AG09319 (cell line): ENCODE data around the gene RUBCNL.

Experiments used
- DNase-seq: peaks from one replicate; pipeline ENCODE4 v3.0.0-alpha.2; 2010; ENCODE audit warnings: low read depth; ENCODE audit errors: extremely low read depth
- TF ChIP-seq, protein P1 (sequence below): IDR thresholded peaks from 2 replicates; pipeline ENCODE4 v1.5.1; 2011; ENCODE audit warnings: low read depth, mild to moderate bottlenecking, inconsistent platforms, low read length, moderate library complexity

The RUBCNL gene

DNA sequence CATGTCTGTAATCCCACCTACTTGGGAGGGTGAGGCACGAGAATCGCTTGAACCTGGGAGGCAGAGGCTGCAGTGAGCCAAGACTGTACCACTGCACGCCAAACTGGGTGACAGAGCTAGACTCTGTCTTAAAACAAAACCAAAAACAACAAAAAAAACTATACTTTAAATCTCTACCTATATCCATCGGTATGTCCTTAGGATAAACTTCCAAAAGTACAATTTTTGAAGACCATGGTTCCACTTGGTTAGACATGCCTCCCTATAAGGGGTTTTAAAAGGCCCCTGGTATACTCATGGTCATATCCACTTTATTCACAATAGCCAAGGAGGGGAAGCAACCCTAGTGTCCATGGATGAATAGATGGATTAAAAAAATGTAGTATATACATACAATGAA lies 39.8 kb downstream of the RUBCNL start:
- DNase-seq = no peak
- TF ChIP-seq, protein P1, sequence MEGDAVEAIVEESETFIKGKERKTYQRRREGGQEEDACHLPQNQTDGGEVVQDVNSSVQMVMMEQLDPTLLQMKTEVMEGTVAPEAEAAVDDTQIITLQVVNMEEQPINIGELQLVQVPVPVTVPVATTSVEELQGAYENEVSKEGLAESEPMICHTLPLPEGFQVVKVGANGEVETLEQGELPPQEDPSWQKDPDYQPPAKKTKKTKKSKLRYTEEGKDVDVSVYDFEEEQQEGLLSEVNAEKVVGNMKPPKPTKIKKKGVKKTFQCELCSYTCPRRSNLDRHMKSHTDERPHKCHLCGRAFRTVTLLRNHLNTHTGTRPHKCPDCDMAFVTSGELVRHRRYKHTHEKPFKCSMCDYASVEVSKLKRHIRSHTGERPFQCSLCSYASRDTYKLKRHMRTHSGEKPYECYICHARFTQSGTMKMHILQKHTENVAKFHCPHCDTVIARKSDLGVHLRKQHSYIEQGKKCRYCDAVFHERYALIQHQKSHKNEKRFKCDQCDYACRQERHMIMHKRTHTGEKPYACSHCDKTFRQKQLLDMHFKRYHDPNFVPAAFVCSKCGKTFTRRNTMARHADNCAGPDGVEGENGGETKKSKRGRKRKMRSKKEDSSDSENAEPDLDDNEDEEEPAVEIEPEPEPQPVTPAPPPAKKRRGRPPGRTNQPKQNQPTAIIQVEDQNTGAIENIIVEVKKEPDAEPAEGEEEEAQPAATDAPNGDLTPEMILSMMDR = no peak

DNA sequence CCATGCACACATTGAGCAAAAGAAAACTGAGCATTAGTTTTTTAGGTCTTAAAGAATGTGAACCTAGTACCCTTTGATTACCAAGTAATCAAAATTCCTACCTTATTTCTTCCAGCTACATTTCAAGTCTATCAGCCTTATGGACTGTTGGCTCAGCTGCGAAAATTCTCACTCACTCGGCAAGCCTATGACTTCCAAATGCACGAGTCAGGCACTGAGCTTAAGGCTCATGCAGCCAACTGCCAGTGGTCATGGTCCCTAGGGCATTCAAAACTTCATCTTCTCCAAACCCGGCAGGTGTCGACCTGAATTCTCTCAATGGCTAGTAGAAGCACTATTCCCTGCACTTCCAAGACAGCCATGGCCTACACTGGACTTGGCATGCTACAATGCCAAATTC lies 41.2 kb downstream of the RUBCNL start:
- DNase-seq = no peak

DNA sequence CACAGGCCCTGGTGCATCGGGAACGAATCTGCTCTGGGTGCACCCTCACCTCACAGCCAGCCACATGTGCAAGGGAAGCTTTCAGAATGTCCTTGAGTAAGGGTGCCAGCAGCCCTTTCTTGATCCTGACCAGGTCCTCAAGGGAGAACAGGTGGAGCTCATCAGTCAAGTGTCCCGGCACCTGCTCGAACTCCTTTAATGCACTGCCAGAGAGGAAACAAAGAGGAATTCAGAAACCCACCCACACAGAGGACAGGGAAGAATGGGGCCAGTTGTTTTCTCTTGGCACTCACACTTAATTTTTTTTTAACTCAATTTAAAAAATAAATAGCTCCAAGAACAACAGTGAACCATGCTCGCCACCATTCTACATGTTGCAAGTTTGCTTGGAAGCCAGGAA lies 41.7 kb downstream of the RUBCNL start:
- DNase-seq = no peak
- TF ChIP-seq, protein P1 = no peak

More for the DNA sequence above, 41.2 kb downstream of the RUBCNL start:
- TF ChIP-seq, protein P1 = no peak

DNA sequence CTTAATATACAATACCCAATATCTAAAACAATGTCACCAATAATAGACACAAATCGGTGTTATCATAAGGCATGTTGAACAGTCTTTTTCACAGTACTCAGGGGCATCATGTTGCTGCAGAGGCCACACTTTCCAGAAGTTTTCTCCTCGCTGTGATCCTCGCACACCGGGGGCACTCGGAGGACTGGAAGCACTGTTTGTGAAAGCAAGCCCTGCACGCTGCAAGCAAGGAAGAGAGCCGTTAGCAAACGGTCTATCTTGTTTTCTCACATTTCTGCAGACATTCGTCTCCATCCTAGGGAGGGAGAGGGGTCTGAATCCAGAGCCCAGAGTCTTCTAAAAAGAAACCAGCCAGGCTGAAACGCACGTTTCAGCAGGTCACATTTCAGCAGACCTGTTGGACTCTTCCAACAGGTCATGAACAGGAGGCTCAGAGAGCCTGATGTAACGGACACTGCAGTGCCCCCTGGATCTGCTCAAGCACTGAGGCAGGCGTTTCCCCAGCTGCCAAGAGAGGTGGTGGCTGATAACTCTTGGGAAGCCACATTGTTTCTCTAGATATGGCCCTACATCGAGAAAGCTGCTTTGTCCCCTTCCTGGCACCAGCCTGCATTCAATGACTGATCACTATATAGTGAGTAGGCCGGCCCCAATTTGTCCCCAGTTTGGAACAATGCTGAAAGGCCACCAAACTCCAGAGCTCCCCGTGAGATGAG lies 43.6 kb downstream of the RUBCNL start:
- no peak for DNase-seq
- TF ChIP-seq, protein P1 = no peak

DNA sequence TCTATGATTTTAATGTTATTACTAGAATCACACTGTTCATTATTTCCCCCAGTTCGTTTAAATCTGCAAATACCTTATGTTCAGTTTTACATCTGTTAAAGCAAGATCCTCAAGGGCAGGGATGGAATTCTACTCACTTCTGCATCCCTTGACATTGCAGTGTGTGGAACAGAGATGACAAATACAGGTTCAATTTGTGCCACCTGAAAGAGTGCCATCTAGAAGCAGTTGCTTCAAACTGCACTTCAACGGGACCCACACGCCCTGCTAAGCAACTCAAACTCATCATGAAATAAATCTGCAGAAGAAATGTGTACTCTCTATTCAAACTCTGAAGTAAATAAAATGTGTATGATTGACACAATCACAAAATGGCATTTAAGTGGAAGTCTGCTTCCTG lies 44.5 kb downstream of the RUBCNL start:
- TF ChIP-seq, protein P1 = no peak
- no peak for DNase-seq

DNA sequence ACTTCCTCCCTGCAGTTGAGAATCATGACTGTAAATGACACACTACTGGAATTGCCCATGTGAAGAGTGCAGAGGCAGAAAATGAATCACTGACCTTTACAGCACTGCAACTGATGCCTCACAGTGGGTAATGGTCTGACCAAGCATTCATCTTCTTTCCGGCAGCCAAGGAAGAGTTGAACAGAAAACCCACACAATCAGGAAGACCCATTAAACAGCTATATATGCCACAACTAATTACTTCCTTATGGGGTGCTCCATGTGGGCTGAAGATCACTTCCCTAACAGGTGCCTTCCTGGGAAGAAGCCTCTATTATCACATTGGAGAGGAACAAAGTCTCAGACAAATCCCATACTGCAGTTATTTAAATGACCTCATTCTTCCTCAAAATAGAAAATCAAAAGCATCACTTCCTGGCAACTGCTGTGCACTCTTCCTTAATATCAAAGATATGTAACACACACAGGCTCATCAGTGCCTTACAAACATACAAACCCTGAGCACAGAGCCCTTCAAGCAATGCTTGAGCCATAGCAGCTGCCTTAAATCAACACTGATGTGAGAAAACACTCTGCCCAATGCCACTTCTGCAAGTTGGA lies 45.8 kb downstream of the RUBCNL start:
- TF ChIP-seq, protein P1 = no peak
- DNase-seq = no peak

DNA sequence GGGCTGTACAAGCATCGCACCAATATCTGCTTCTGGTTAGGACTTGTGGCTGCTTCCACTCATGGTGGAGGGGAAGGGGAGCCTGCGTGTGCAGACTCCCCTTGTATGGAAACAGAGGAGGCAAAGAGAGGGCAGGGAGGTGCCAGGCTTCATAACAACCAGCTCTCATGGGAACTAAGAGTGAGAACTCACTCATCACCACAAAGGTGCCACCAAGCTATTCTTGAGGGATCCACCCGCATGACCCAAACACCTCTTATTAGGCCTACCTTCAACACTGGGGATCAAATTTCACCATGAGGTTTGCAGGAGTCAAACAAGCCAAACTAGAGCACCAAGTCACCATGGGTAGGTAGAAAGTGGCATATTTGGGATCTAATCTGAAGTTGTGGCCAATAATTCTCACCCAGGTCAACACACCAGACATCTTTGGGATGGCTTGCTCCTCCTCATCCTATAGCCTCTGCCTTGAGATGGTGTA lies 46.4 kb downstream of the RUBCNL start:
- TF ChIP-seq, protein P1 = no peak
- no peak for DNase-seq
